HepG2 (cell line): ENCODE results near the gene USP32. TPM values are rescaled to one million over a fixed set of nuclear protein-coding genes. Genes with fewer than 3 reads are reported as not detected.

Experiments
- BRD4 ChIP-seq: sonication (generic); formaldehyde crosslinking; IDR thresholded peaks from 2 replicates; pipeline ENCODE4 v1.4.0; 2020; ENCODE audit warnings: missing genetic modification reagents
- CHD2 ChIP-seq: IDR thresholded peaks from 2 replicates; pipeline ENCODE4 v1.6.1; 2011; ENCODE audit warnings: low read depth, low read length, improper control_type of control experiment
- KDM5B ChIP-seq: sonication (generic); formaldehyde crosslinking; IDR thresholded peaks from 2 replicates; pipeline ENCODE4 v1.4.0; 2020; ENCODE audit warnings: missing genetic modification reagents, mild to moderate bottlenecking, borderline replicate concordance
- KLF15 ChIP-seq: sonication (generic); formaldehyde crosslinking; IDR thresholded peaks from 2 replicates; pipeline ENCODE4 v1.8.1; 2023; ENCODE audit warnings: borderline replicate concordance, mild to moderate bottlenecking, inconsistent platforms, missing genetic modification reagents, mixed read lengths
- MEF2D ChIP-seq: sonication (generic); formaldehyde crosslinking; IDR thresholded peaks from 2 replicates; pipeline ENCODE4 v1.5.1; 2020; ENCODE audit warnings: mild to moderate bottlenecking, missing genetic modification reagents
- MYC ChIP-seq: sonication (generic); formaldehyde crosslinking; IDR thresholded peaks from 2 replicates; pipeline ENCODE4 v1.9.0; 2021; ENCODE audit warnings: missing genetic modification reagents, borderline replicate concordance
- NCOR1 ChIP-seq: fragments of 200-600 bp; sonication (generic); IDR thresholded peaks from 2 replicates; pipeline ENCODE4 v1.7.0; 2017; ENCODE audit warnings: antibody characterized with exemption, low read length, borderline replicate concordance
- NRL ChIP-seq: sonication (generic); formaldehyde crosslinking; IDR thresholded peaks from 2 replicates; pipeline ENCODE4 v1.5.0; 2020; ENCODE audit warnings: missing genetic modification reagents, mild to moderate bottlenecking, moderate library complexity, borderline replicate concordance
- RXRB ChIP-seq: IDR thresholded peaks from 2 replicates; pipeline ENCODE4 v1.6.1; 2016; ENCODE audit warnings: borderline replicate concordance, missing genetic modification reagents, missing compliant biosample characterization
- SP2 ChIP-seq: sonication (generic); formaldehyde crosslinking; IDR thresholded peaks from 2 replicates; pipeline ENCODE4 v1.5.1; 2020; ENCODE audit warnings: mild to moderate bottlenecking, missing genetic modification reagents
- TBX3 ChIP-seq: fragments of 450-650 bp; IDR thresholded peaks from 2 replicates; pipeline ENCODE4 v1.6.1; 2017; ENCODE audit warnings: antibody characterized with exemption, mild to moderate bottlenecking, inconsistent platforms, borderline replicate concordance
- ZFP41 ChIP-seq: sonication (generic); formaldehyde crosslinking; IDR thresholded peaks from 2 replicates; pipeline ENCODE4 v1.4.0; 2020; ENCODE audit warnings: mild to moderate bottlenecking, missing genetic modification reagents, borderline replicate concordance
- ZNF550 ChIP-seq: sonication (generic); formaldehyde crosslinking; IDR thresholded peaks from 2 replicates; pipeline ENCODE4 v1.4.0; 2020; ENCODE audit warnings: mild to moderate bottlenecking, missing genetic modification reagents, borderline replicate concordance
- polyA plus RNA-seq, 8 experiments: library from polyadenylated mRNA; depleted of rRNA in 3 of 8; stranded (reverse) in 7 of 8; unstranded in 1 of 8; fragments of >200 nt; fragmentation: Illumina TruSeq in 4 of 8; extraction: Trizol in 4 of 8; gene quantifications; 2 replicates each; pipeline versions ENCODE4 v1.2.1 to v1.2.3, GENCODE V29; 2011 to 2016; ENCODE audit warnings: low read depth in 4 of 8, missing spikeins in 1 of 8, mixed read lengths in 1 of 8; ENCODE audit not compliant: insufficient read depth in 1 of 8
- total RNA-seq, 5 experiments: library from RNA; depleted of rRNA; stranded (reverse); fragments of >200 nt; fragmentation: Illumina TruSeq; extraction: Trizol; gene quantifications; 2 replicates each; pipeline ENCODE4 v1.2.3, GENCODE V29; 2016; ENCODE audit warnings: low read depth in 1 of 5
- TF ChIP-seq, protein P1 (sequence below): sonication (generic); IDR thresholded peaks from 2 replicates; pipeline ENCODE4 v1.6.1; 2016; ENCODE audit warnings: low read depth, borderline replicate concordance
- TF ChIP-seq, protein P2 (sequence below): sonication (generic); formaldehyde crosslinking; IDR thresholded peaks from 2 replicates; pipeline ENCODE4 v1.4.0; 2020; ENCODE audit warnings: missing genetic modification reagents
- TF ChIP-seq, protein P3 (sequence below), 2 experiments: IDR thresholded peaks; 2 replicates each; pipeline ENCODE4 v1.6.1; 2011 to 2012; ENCODE audit warnings: low read length in 2 of 2, borderline replicate concordance in 1 of 2, low read depth in 1 of 2, mild to moderate bottlenecking in 1 of 2, moderate library complexity in 1 of 2
- TF ChIP-seq, protein P4 (sequence below): sonication (generic); formaldehyde crosslinking; IDR thresholded peaks from 2 replicates; pipeline ENCODE4 v1.4.0; 2020; ENCODE audit warnings: missing genetic modification reagents, borderline replicate concordance

USP32 gene
- total and polyA plus RNA-seq, 2 of the 13 experiments (the other 11 are each of a cell fraction or from before 2014, with no cell fraction given), result 24.9 to 39.9 TPM

DNA sequence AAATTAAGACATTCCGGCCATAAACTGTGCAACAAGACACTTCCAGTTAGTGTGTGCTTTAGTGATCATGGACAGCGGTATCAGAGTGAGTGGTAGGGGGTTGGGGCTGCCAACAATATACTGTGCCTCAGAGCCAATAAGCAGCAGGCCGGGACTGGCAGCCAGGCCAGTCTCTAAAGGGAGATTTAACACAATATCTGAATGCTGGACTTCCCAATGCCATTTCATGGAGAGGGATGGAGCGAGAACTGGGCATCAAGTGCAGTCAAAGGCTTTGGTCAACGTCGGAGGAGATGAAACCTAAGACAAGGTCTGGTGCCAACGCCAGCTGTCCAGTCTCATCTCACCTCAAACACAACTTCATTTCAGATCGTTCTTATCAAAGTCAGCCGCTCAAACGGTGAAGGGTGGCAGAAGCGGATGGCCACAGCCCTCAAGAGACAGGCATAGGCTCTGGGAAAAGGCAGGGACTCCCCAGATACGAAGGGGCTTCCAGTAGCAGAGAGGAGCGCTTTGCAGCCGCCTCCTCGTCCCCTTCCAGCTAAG is 935 bp downstream of the USP32 start (continued):
- TF ChIP-seq KLF15 (no peak), ZFP41 (CRISPR knock-in tag) (no peak), MEF2D (CRISPR knock-in tag) (0 out of 2 replicates have a peak, but pooled peaks have one; percentile 52), RXRB (CRISPR knock-in tag) (no peak; the same call in 1 of the 2 replicates), MYC (no peak), CHD2 (no peak), NCOR1 (no peak), BRD4 (CRISPR knock-in tag) (0 out of 2 replicates have a peak, but pooled peaks have one; percentile 30), NRL (CRISPR knock-in tag) (peak; percentile 46; the same call in 1 of the 2 replicates), SP2 (no peak), KDM5B (CRISPR knock-in tag) (peak; percentile 62; the same call in 1 of the 2 replicates), TBX3 (peak; percentile 8; the same call in 1 of the 2 replicates), ZNF550 (0 out of 2 replicates have a peak, but pooled peaks have one; percentile 34)
- TF ChIP-seq, protein P1, sequence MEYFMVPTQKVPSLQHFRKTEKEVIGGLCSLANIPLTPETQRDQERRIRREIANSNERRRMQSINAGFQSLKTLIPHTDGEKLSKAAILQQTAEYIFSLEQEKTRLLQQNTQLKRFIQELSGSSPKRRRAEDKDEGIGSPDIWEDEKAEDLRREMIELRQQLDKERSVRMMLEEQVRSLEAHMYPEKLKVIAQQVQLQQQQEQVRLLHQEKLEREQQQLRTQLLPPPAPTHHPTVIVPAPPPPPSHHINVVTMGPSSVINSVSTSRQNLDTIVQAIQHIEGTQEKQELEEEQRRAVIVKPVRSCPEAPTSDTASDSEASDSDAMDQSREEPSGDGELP, result peak; percentile 11; the same call in 1 of the 2 replicates
- TF ChIP-seq, protein P2, sequence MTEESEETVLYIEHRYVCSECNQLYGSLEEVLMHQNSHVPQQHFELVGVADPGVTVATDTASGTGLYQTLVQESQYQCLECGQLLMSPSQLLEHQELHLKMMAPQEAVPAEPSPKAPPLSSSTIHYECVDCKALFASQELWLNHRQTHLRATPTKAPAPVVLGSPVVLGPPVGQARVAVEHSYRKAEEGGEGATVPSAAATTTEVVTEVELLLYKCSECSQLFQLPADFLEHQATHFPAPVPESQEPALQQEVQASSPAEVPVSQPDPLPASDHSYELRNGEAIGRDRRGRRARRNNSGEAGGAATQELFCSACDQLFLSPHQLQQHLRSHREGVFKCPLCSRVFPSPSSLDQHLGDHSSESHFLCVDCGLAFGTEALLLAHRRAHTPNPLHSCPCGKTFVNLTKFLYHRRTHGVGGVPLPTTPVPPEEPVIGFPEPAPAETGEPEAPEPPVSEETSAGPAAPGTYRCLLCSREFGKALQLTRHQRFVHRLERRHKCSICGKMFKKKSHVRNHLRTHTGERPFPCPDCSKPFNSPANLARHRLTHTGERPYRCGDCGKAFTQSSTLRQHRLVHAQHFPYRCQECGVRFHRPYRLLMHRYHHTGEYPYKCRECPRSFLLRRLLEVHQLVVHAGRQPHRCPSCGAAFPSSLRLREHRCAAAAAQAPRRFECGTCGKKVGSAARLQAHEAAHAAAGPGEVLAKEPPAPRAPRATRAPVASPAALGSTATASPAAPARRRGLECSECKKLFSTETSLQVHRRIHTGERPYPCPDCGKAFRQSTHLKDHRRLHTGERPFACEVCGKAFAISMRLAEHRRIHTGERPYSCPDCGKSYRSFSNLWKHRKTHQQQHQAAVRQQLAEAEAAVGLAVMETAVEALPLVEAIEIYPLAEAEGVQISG (CRISPR knock-in tag), result peak; percentile 34; the same call in 1 of the 2 replicates
- TF ChIP-seq, protein P3, sequence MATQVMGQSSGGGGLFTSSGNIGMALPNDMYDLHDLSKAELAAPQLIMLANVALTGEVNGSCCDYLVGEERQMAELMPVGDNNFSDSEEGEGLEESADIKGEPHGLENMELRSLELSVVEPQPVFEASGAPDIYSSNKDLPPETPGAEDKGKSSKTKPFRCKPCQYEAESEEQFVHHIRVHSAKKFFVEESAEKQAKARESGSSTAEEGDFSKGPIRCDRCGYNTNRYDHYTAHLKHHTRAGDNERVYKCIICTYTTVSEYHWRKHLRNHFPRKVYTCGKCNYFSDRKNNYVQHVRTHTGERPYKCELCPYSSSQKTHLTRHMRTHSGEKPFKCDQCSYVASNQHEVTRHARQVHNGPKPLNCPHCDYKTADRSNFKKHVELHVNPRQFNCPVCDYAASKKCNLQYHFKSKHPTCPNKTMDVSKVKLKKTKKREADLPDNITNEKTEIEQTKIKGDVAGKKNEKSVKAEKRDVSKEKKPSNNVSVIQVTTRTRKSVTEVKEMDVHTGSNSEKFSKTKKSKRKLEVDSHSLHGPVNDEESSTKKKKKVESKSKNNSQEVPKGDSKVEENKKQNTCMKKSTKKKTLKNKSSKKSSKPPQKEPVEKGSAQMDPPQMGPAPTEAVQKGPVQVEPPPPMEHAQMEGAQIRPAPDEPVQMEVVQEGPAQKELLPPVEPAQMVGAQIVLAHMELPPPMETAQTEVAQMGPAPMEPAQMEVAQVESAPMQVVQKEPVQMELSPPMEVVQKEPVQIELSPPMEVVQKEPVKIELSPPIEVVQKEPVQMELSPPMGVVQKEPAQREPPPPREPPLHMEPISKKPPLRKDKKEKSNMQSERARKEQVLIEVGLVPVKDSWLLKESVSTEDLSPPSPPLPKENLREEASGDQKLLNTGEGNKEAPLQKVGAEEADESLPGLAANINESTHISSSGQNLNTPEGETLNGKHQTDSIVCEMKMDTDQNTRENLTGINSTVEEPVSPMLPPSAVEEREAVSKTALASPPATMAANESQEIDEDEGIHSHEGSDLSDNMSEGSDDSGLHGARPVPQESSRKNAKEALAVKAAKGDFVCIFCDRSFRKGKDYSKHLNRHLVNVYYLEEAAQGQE (IDR thresholded peaks at IDR 0.05; ENCODE audit: borderline replicate concordance in 1 of 2, low read depth in 1 of 2, low read length in 2 of 2), result peak in 1 of 2 experiments; percentile 46; a peak in 1 of 4 replicates
- TF ChIP-seq, protein P4, sequence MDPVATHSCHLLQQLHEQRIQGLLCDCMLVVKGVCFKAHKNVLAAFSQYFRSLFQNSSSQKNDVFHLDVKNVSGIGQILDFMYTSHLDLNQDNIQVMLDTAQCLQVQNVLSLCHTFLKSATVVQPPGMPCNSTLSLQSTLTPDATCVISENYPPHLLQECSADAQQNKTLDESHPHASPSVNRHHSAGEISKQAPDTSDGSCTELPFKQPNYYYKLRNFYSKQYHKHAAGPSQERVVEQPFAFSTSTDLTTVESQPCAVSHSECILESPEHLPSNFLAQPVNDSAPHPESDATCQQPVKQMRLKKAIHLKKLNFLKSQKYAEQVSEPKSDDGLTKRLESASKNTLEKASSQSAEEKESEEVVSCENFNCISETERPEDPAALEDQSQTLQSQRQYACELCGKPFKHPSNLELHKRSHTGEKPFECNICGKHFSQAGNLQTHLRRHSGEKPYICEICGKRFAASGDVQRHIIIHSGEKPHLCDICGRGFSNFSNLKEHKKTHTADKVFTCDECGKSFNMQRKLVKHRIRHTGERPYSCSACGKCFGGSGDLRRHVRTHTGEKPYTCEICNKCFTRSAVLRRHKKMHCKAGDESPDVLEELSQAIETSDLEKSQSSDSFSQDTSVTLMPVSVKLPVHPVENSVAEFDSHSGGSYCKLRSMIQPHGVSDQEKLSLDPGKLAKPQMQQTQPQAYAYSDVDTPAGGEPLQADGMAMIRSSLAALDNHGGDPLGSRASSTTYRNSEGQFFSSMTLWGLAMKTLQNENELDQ (CRISPR knock-in tag), result no peak
